ENCODE measurements around the gene PPP2R5C. TPM values are rescaled to one million over a fixed set of nuclear protein-coding genes. Genes with fewer than 3 reads are reported as not detected.

Gene PPP2R5C
- total and polyA plus RNA-seq, 2 of the 4 experiments (the other 2 are of a cell fraction) = 65.9 to 78.7 TPM

DNA sequence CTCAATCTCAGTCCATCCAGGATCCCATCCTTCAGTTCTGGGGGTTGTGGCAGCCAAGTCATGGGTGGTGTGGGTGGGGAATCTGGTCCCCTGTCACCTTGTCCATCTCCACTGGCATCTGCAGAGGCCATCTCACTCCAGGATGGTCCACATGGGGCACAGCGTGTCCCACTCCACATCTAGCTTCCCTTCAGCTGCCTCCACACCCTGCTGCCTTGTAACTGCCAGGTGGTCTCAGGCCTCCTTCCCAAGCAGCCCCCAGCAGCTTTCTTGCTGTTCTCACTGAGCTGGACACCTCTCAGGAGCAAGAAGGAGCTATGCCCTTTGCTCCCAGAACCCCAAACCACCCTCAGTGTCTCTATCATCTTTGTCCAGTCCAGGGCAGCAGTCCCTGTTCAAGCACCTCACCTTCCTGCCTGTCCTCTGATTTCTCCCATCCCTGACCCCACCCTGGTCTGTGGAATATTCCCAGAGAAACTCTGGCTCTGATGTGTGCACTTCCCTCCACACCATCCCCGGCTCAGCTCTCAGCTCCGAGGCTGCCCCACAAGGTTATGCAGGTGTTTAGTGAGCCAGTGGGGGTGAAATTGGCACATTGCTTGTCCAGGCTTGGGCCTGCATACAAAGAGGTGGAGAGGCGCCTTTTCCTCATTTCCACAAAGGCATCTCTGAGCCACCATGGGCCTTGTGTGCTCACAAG is 189.2 kb downstream of the PPP2R5C start (continued):
- TF ChIP-seq POLR2A (IDR thresholded peaks at IDR 0.05; ENCODE audit: low read depth, low read length) = no peak

DNA sequence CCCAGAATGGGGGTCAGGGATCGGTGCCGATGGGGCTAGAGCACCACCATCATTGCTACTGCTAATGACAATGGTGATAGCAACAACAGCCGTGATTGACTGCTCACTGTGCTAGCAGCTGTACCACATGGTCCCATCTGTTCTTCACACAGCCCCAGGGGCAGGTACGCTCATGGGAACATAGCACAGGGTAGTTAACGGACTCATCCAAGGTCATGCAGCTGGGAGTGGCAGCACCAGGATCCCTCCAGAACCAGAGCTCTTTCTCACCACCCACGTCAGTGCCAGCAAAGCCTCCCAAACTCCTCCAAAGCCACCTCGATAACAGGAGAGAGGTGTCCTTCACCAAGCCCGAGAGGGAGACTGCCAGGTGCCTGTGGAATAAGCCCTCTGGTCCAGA is 191.6 kb downstream of the PPP2R5C start:
- no peak overlapping the region for H2AK9ac ChIP-seq (replicated peaks; ENCODE audit: low read depth, low read length, poor library complexity)
- H3K14ac ChIP-seq (replicated peaks; ENCODE audit: low read depth, low read length) = no peak overlapping the region
- no peak overlapping the region for H4K91ac ChIP-seq (ENCODE audit: insufficient read depth, low read depth, low read length)
- H3K56ac ChIP-seq (ENCODE audit: extremely low read depth, insufficient read depth, low read length) = no peak overlapping the region
- TF ChIP-seq CEBPB (IDR thresholded peaks at IDR 0.05; ENCODE audit: low read depth, low read length) (no peak), POLR2A (IDR thresholded peaks at IDR 0.05; ENCODE audit: low read depth, low read length) (no peak), SMC3 (IDR thresholded peaks at IDR 0.05; ENCODE audit: low read depth, low read length) (no peak), BHLHE40 (IDR thresholded peaks at IDR 0.05; ENCODE audit: low read depth, low read length) (no peak), MAFK (IDR thresholded peaks at IDR 0.05; ENCODE audit: low read depth, low read length) (no peak), RCOR1 (IDR thresholded peaks at IDR 0.05; ENCODE audit: insufficient replicate concordance, low read length) (no peak), RAD21 (IDR thresholded peaks at IDR 0.05; ENCODE audit: low read length) (no peak)
- TF ChIP-seq, protein P1, sequence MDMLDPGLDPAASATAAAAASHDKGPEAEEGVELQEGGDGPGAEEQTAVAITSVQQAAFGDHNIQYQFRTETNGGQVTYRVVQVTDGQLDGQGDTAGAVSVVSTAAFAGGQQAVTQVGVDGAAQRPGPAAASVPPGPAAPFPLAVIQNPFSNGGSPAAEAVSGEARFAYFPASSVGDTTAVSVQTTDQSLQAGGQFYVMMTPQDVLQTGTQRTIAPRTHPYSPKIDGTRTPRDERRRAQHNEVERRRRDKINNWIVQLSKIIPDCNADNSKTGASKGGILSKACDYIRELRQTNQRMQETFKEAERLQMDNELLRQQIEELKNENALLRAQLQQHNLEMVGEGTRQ (IDR thresholded peaks at IDR 0.05; ENCODE audit: low read depth, low read length) = no peak
- TF ChIP-seq, protein P2, sequence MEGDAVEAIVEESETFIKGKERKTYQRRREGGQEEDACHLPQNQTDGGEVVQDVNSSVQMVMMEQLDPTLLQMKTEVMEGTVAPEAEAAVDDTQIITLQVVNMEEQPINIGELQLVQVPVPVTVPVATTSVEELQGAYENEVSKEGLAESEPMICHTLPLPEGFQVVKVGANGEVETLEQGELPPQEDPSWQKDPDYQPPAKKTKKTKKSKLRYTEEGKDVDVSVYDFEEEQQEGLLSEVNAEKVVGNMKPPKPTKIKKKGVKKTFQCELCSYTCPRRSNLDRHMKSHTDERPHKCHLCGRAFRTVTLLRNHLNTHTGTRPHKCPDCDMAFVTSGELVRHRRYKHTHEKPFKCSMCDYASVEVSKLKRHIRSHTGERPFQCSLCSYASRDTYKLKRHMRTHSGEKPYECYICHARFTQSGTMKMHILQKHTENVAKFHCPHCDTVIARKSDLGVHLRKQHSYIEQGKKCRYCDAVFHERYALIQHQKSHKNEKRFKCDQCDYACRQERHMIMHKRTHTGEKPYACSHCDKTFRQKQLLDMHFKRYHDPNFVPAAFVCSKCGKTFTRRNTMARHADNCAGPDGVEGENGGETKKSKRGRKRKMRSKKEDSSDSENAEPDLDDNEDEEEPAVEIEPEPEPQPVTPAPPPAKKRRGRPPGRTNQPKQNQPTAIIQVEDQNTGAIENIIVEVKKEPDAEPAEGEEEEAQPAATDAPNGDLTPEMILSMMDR (conservative IDR thresholded peaks at IDR 0.05; ENCODE audit: low read depth, low read length) = no peak
- H3K9me1 ChIP-seq (ENCODE audit: insufficient read depth, low read length) = 0 out of 2 replicates have a peak, but pooled peaks cover 3% of the 10 kb centered on the region
- H3K4ac ChIP-seq (ENCODE audit: low read depth, low read length) = no peak overlapping the region
- H3K23ac ChIP-seq (ENCODE audit: low read depth, low read length) = no peak overlapping the region
- H3K36me3 ChIP-seq (ENCODE audit: control insufficient read depth, insufficient read depth, low read length) = no peaks in the 10 kb centered on the region
- H2AK5ac ChIP-seq (ENCODE audit: low read depth, low read length) = peak overlapping the region; percentile 16; the same call in 1 of the 2 replicates
- dilution Hi-C loops (cut with HindIII; ENCODE audit: low sequenced_read_pairs, unreplicated experiment) (no loop called here), intact Hi-C loops (cut with micrococcal nuclease) (no loop called here), in situ Hi-C loops (cut with MboI; ENCODE audit: low sequenced_read_pairs) (loop anchor here (25.0 kb wide), 1 partner anchor 359 kb away; the partner anchor contains the start of genes MOK and ZNF839)
- WGBS, 2 experiments (ENCODE audit: extremely low coverage in 2 of 2, insufficient read length in 1 of 2) = 20% methylated on average over 1 of the region's 8 CpGs; no CpG with 5 or more reads in 1 of the 2 experiments
- ChIA-PET CTCF (interaction anchor here (1.0 kb wide), 2 partner anchors 182 to 183 kb away, joined by 3 to 5 read pairs; no protein-coding TSS in a partner anchor), POLR2A (ENCODE audit: unreplicated experiment) (no interaction called here)
- H2AFZ ChIP-seq (replicated peaks; ENCODE audit: low read length, poor library complexity) = no peak overlapping the region
- H2BK120ac ChIP-seq (ENCODE audit: low read depth, low read length) = no peak overlapping the region
- peaks cover 7% of the 10 kb centered on the region; the same call in 1 of the 2 replicates for H3K4me1 ChIP-seq (ENCODE audit: control insufficient read depth, insufficient read depth, low read length)
- H4K5ac ChIP-seq (ENCODE audit: low read depth, low read length) = no peak overlapping the region
- H3K27ac ChIP-seq (ENCODE audit: insufficient read depth, low read length) = no peak overlapping the region
- no peaks in the 10 kb centered on the region for H4K20me1 ChIP-seq (ENCODE audit: insufficient read depth, low read length)
- H3K4me3 ChIP-seq (ENCODE audit: insufficient read depth, low read depth, low read length) = no peak overlapping the region
- H4K8ac ChIP-seq (ENCODE audit: low read depth in 2 of 2, low read length in 2 of 2) = no peak overlapping the region
- H3K79me1 ChIP-seq (ENCODE audit: low read depth in 1 of 2, low read length in 2 of 2) = peaks cover 5 to 19% of the 10 kb centered on the region in 2 experiments
- DNase-seq = no peak
- H3K9ac ChIP-seq (ENCODE audit: low read depth, low read length) = no peak overlapping the region
- BruUV-seq (replicated peaks) = no TSS peak
- no peak overlapping the region for H3K18ac ChIP-seq (ENCODE audit: low read depth, low read length)
- H3K27me3 ChIP-seq (ENCODE audit: control insufficient read depth, insufficient read depth, low read length) = no peaks in the 10 kb centered on the region; the same call in 1 of the 2 replicates
- ATAC-seq (ENCODE audit: low read depth) = no peak
- no peak overlapping the region for H2BK5ac ChIP-seq (ENCODE audit: low read depth, low read length, poor library complexity, severe bottlenecking)
- no peak overlapping the region for H2BK15ac ChIP-seq (ENCODE audit: low read depth, low read length)
- H3K9me3 ChIP-seq (ENCODE audit: control insufficient read depth, insufficient read depth, low read length) = no peaks in the 10 kb centered on the region
- H3K4me2 ChIP-seq (ENCODE audit: low read depth, low read length) = no peak overlapping the region
- H2BK20ac ChIP-seq (ENCODE audit: low read depth, low read length) = no peak overlapping the region
